HG02973 (cell line): ENCODE measurements around the gene R3HDM1.
A peak's percentile ranks its signal among the peaks of the same experiment; 100 is the strongest.
"Not testable (repeated sequence)": the region's sequence is repeated elsewhere in the genome, so short reads cannot be mapped to it uniquely, and the experiment has no call there.

ENCODE experiments used
- ATAC-seq: cut with Tn5 transposase; IDR thresholded peaks from one replicate; pipeline ENCODE4 v1.9.1; 2021; ENCODE audit warnings: moderate library complexity; ENCODE audit not compliant: unreplicated experiment

The R3HDM1 gene

GRCh38 chr2:135704075-135704474 lies 172.8 kb downstream of the R3HDM1 start:
- not testable (repeated sequence) for ATAC-seq

- no peak for ATAC-seq
Observed at GRCh38 chr2:135708159-135708558, 176.9 kb downstream of the R3HDM1 start.

- ATAC-seq = no peak
Observed at GRCh38 chr2:135709992-135710391, 178.7 kb downstream of the R3HDM1 start.

GRCh38 chr2:135715086-135715485 lies 183.8 kb downstream of the R3HDM1 start:
- not testable (repeated sequence) for ATAC-seq

GRCh38 chr2:135728064-135728743 lies 196.9 kb downstream of the R3HDM1 start:
- ATAC-seq = no peak

GRCh38 chr2:135732561-135732960 lies 201.3 kb downstream of the R3HDM1 start:
- ATAC-seq = no peak

GRCh38 chr2:135733045-135733444 lies 201.8 kb downstream of the R3HDM1 start:
- no peak for ATAC-seq

GRCh38 chr2:135736546-135736945 lies 205.3 kb downstream of the R3HDM1 start:
- no peak for ATAC-seq

- ATAC-seq = no peak
Observed at GRCh38 chr2:135740206-135740605, 208.9 kb downstream of the R3HDM1 start.

GRCh38 chr2:135741043-135741394 lies 209.7 kb downstream of the R3HDM1 start:
- ATAC-seq = no peak

GRCh38 chr2:135741395-135742324 lies 210.4 kb downstream of the R3HDM1 start, which contains the start of gene UBXN4:
UBXN4 (plus strand) TSS chr2:135741855; CDS start chr2:135741930, 75 bp downstream.
- peak; percentile 88 for ATAC-seq

- peak; percentile 25 for ATAC-seq
Observed at GRCh38 chr2:135742325-135742757, 211.1 kb downstream of the R3HDM1 start.

GRCh38 chr2:135743860-135744259 lies 212.6 kb downstream of the R3HDM1 start:
- no peak for ATAC-seq

GRCh38 chr2:135744760-135745314 lies 213.6 kb downstream of the R3HDM1 start:
- peak; percentile 24 for ATAC-seq

- ATAC-seq = no peak
Observed at GRCh38 chr2:135745545-135745944, 214.3 kb downstream of the R3HDM1 start.

- no peak for ATAC-seq
Observed at GRCh38 chr2:135755573-135755972, 224.3 kb downstream of the R3HDM1 start.

GRCh38 chr2:135756692-135757091 lies 225.4 kb downstream of the R3HDM1 start:
- ATAC-seq = no peak

GRCh38 chr2:135762022-135762421 lies 230.7 kb downstream of the R3HDM1 start:
- no peak for ATAC-seq

GRCh38 chr2:135762530-135762929 lies 231.2 kb downstream of the R3HDM1 start:
- ATAC-seq = no peak

- no peak for ATAC-seq
Observed at GRCh38 chr2:135768863-135769262, 237.6 kb downstream of the R3HDM1 start.

GRCh38 chr2:135773319-135773718 lies 242.0 kb downstream of the R3HDM1 start:
- ATAC-seq = no peak

GRCh38 chr2:135773917-135774316 lies 242.6 kb downstream of the R3HDM1 start:
- ATAC-seq = no peak
